ENCODE data around the gene NECTIN3.

NECTIN3 gene

DNA sequence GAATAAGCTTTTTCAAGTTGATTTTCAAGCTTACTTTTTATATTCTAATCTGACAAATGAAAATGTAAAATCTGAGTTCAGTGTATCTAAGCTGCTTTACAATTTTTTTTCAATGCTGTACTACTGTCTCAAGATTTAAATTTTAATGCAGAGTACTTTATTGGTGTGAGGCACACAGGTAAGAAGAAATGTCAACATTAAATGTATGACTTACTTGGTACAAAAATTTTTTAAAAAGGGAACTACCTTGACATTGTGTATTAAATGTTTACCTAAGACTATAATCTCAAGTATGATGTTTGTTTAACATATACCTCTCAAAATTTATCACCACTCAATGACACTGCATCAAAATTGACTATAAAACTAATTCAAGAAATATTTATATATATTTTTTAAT lies 62.7 kb downstream of the NECTIN3 start:
- no peak overlapping the region for H3K4me3 Mint-ChIP-seq
- H3K9me3 Mint-ChIP-seq = no peaks in the 10 kb centered on the region
- no peaks in the 10 kb centered on the region for H3K36me3 Mint-ChIP-seq
- no peaks in the 10 kb centered on the region for H3K4me1 Mint-ChIP-seq
- H3K27ac Mint-ChIP-seq = no peak overlapping the region
- no peak for ATAC-seq
- no peak for DNase-seq (ENCODE audit: low spot score in 2 of 2)

DNA sequence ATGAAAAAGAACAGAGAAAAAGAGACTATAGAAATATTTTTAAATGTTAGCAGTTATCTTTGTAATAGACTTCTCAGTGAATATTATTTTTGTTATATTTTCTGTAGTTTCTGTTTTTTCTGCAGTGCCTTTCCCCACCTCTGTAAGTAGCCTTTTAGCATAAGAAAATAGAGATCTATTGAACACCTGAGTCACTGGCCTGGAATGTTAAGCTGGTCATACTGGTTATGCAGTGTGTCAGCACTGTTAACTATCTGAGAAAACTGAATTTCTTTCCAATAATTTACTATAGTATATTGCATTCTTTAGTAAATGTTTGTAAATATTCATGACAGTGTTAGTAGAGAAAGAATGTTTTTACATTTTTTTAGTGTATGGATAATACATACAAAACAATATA lies 79.8 kb downstream of the NECTIN3 start:
- Mint-ChIP-seq H3K4me1 (no peaks in the 10 kb centered on the region), H3K4me3 (no peak overlapping the region), H3K27ac (no peak overlapping the region), H3K9me3 (no peaks in the 10 kb centered on the region), H3K36me3 (no peaks in the 10 kb centered on the region)
- ATAC-seq = no peak
- no peak for DNase-seq (ENCODE audit: low spot score in 2 of 2)

DNA sequence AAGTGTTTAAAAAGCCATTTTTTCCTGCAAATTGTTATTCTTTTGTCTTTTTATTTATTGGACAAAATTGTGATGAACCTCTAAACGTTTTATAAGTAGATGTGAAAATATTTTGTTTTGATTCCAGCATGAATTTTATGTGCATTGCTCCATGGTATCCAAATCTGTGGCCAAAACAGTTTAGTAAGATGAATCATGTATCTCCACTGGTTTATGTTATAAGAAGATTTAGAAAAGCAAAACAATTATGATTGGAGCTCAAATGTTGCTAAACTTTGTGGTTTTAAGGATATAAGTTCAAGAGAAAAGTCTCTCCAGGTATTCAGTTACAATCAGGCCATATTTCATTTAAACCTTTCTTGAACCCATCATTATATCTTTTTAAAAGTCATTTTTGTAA lies 80.9 kb downstream of the NECTIN3 start:
- no peaks in the 10 kb centered on the region for H3K36me3 Mint-ChIP-seq
- H3K4me1 Mint-ChIP-seq = no peaks in the 10 kb centered on the region
- H3K27ac Mint-ChIP-seq = no peak overlapping the region
- H3K9me3 Mint-ChIP-seq = no peaks in the 10 kb centered on the region
- no peak for ATAC-seq
- no peak for DNase-seq (ENCODE audit: low spot score in 2 of 2)
- no peak overlapping the region for H3K4me3 Mint-ChIP-seq

DNA sequence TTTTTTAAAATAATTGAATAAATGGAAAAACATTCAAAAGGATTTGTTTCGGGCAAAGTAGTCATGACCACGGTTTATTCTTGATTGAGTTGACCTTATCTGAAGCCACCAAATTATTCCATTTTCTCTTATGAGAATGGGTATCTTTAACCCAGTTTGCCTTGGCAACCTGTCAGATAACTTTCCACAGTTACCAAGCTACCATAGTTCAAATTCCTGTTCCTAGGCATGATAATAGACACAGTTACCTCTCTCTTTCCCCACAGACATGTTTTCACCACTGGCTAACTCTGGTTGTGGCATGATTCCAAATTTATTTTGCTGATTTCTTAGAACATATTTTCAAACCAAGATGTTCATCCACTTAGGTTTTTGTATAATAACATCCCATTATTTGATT lies 84.9 kb downstream of the NECTIN3 start:
- no peak overlapping the region for H3K4me3 Mint-ChIP-seq
- no peaks in the 10 kb centered on the region for H3K36me3 Mint-ChIP-seq
- ATAC-seq (no peak), DNase-seq (ENCODE audit: low spot score in 2 of 2) (no peak)
- H3K27ac Mint-ChIP-seq = no peak overlapping the region
- no peaks in the 10 kb centered on the region for H3K9me3 Mint-ChIP-seq
- no peaks in the 10 kb centered on the region for H3K4me1 Mint-ChIP-seq

DNA sequence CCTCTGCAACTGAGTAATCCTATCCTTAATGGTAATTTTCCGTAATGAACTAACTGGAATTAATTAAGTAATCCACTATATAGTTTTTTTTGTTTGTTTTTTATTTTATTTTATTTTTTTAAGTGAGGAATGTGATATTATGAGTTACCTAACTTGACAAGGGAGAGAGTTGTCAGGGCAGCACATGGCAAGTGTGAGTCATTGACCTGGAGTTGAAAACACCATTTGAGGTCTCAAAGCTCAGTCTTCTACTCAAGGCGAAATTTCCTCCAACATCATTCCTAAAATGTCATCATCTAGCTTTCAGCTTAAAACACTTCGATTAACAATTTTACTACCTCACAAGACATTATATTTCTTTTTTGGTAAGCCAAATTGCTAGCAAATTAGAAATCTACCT lies 87.8 kb downstream of the NECTIN3 start:
- no peak overlapping the region for H3K4me3 Mint-ChIP-seq
- no peaks in the 10 kb centered on the region for H3K36me3 Mint-ChIP-seq
- ATAC-seq (no peak), DNase-seq (ENCODE audit: low spot score in 2 of 2) (no peak)
- H3K27ac Mint-ChIP-seq = no peak overlapping the region
- H3K9me3 Mint-ChIP-seq = no peaks in the 10 kb centered on the region
- H3K4me1 Mint-ChIP-seq = no peaks in the 10 kb centered on the region

DNA sequence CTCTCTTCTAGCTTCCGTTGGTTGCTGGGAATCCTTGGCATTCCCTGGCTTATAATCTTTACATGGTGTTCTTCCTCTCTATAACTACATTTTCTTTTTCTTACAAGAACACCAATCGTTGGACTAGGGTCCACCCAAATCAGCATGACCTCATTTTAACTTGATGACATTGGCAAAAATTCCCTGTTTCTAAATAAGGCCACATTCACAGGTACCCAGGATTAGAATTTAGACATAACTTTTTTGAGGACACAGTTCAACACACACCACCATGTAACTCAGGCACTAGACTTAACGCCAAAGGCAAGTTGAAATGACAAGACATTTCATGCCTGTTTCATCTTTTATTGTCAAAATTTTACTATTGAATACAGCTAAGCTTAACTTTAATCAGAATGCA lies 93.0 kb downstream of the NECTIN3 start:
- H3K4me3 Mint-ChIP-seq = no peak overlapping the region
- no peaks in the 10 kb centered on the region for H3K4me1 Mint-ChIP-seq
- ATAC-seq (no peak), DNase-seq (ENCODE audit: low spot score in 2 of 2) (no peak)
- no peak overlapping the region for H3K27ac Mint-ChIP-seq
- H3K9me3 Mint-ChIP-seq = no peaks in the 10 kb centered on the region
- no peaks in the 10 kb centered on the region for H3K36me3 Mint-ChIP-seq

DNA sequence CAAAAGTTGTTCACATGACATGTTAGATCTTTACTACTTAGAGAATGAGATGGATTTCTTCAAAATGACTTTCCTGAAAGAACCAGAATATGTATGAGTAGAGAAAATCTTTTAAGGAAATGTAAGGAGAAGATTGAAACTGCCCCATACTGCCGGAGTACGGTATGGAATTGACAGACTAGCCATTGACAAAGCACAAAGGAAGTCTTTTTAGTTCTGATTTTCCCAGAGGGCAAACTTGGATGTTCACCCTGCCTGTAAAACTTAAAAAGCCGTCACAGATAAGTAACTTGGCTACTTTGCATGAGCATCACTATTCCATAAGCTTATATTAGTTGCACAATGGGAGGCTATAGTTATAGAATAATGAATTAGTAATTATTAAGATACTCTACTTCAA lies 93.8 kb downstream of the NECTIN3 start:
- Mint-ChIP-seq H3K27ac (no peak overlapping the region), H3K9me3 (no peaks in the 10 kb centered on the region), H3K4me3 (no peak overlapping the region), H3K4me1 (no peaks in the 10 kb centered on the region), H3K36me3 (no peaks in the 10 kb centered on the region)
- no peak for ATAC-seq
- DNase-seq (ENCODE audit: low spot score in 2 of 2) = no peak

DNA sequence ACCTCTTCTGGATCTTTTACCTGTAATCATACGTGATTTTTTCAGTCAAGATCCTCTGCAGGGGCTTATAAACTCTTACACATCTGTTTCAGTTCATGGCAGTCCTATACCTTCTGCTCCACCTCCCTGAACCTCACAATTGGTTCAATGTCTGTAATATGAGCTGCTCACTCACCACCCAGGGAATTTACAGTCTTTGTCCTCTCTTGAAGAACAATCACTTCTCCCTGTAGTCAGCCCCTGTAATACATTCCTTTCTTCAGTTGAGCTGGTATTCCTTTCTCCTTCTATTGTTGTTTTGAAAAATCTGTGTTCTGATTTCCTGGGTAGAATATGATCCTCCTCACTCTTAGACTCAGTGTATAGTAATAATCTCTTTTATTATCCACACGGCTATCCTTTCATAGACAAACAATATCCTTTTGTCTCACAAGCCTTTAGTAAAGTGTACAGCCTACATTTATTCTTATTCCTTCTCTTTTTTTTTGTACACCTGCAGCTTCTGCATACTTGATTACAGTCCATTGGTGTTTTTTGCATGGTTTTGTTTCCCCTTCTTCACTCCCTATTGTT lies 101.8 kb downstream of the NECTIN3 start:
- Mint-ChIP-seq H3K27ac (no peak overlapping the region), H3K4me3 (no peak overlapping the region), H3K9me3 (no peaks in the 10 kb centered on the region), H3K36me3 (no peaks in the 10 kb centered on the region), H3K4me1 (no peaks in the 10 kb centered on the region)
- ATAC-seq = no peak
- DNase-seq (ENCODE audit: low spot score in 2 of 2) = no peak

DNA sequence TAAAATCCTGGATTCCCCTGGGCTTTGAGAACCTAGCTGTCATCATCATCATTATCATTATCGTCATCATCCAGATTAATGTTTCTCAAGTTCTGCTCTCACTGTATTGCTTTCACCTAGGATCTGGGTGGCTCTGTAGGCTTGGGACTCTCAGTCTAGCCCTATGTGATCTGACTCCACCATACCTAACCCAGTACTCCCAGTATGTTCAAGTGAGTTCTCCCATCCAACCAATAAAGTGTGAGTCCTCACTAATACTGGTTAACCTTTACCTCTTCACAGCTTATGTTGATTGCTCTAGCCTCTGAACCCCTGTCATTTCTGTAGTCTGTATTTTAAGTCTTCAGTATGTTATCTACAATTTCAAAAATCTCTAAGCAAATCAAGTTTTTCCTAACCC lies 102.3 kb downstream of the NECTIN3 start:
- Mint-ChIP-seq H3K36me3 (no peaks in the 10 kb centered on the region), H3K4me1 (no peaks in the 10 kb centered on the region), H3K4me3 (no peak overlapping the region), H3K9me3 (no peaks in the 10 kb centered on the region), H3K27ac (no peak overlapping the region)
- no peak for DNase-seq (ENCODE audit: low spot score in 2 of 2)
- no peak for ATAC-seq

DNA sequence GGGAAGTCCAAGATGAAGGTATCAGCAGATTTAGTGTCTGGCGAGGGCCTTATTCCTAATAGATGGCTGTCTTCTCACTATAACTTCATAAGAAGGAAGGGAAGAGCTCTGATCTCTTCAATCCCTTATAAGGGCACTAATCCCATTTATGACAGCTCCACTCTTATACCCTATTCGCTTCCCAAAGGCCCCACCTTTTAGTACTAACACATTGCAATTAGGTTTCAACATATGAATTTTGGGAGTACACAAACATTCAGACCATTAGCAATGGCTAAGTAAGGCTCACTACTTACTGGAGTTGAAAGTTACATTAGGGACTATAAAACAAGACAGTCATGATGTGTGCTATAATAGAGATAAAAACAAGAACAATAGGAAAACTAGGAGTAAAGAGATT lies 118.9 kb downstream of the NECTIN3 start:
- no peak overlapping the region for H3K4me3 Mint-ChIP-seq
- H3K27ac Mint-ChIP-seq = no peak overlapping the region
- H3K36me3 Mint-ChIP-seq = no peaks in the 10 kb centered on the region
- DNase-seq (ENCODE audit: low spot score in 2 of 2) = no peak
- no peak for ATAC-seq
- no peaks in the 10 kb centered on the region for H3K4me1 Mint-ChIP-seq
- no peaks in the 10 kb centered on the region for H3K9me3 Mint-ChIP-seq

DNA sequence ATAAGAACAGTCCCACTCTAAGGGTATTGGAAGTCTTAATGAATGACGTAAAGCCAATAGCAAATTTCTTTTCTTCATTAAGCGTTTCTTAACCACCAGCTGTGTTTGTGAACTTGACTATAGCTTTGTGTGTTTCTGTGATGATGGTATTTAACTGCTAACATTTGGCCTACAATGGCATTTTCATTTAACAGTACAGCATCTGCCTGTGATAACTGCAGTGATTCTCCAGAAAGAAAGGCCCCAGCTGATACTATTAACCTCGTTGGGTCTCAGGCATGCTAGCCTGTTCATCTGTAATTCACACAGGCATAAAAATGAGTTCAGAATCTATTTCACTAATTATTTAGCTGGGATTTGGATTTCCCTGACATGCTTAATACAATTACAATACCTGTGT lies 121.9 kb downstream of the NECTIN3 start:
- no peak for ATAC-seq
- H3K36me3 Mint-ChIP-seq = no peaks in the 10 kb centered on the region
- no peak overlapping the region for H3K27ac Mint-ChIP-seq

DNA sequence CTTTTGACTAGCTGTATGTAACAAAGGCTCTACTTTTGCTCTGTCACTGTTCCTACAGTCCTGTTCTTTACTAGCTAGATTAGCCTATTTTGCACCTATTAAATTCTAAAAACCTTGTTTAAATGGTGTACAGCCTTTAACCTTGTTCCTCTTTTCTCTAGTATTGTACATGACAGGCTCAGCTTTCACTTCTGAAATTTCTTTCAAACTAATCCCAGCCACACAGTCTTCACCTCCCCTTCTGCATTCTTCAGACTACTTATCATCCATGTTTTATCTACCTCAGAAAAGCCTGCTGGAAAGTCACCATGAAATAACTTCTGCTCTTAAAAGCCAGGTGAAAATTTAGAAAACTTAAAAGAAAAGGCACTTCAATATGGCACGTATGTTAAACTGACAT lies 122.4 kb downstream of the NECTIN3 start:
- Mint-ChIP-seq H3K4me1 (peaks cover 6% of the 10 kb centered on the region), H3K4me3 (no peak overlapping the region), H3K36me3 (no peaks in the 10 kb centered on the region), H3K9me3 (no peaks in the 10 kb centered on the region), H3K27ac (no peak overlapping the region)
- ATAC-seq (no peak), DNase-seq (ENCODE audit: low spot score in 2 of 2) (no peak)

More for the DNA sequence above, 121.9 kb downstream of the NECTIN3 start:
- peaks cover 6% of the 10 kb centered on the region for H3K4me1 Mint-ChIP-seq
- no peaks in the 10 kb centered on the region for H3K9me3 Mint-ChIP-seq
- no peak for DNase-seq (ENCODE audit: low spot score in 2 of 2)
- no peak overlapping the region for H3K4me3 Mint-ChIP-seq

DNA sequence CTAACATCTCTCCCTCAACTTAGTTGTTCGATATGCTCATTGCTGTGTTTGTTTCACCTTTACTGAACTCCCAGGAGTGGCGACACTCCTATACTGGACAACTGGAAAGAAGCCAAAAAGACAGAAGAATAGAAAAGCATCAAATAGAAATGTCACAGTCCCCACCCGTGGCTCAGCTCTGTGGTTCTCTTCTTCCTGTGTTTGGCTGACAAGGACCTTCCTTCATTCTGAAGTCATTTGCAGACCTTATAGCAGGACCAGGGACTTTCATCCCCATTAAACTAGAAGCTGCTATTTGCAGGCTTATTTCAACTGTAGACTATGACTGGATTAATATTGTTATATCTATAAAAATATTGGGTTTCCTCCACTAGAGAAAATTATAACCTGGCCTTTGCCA lies 125.9 kb downstream of the NECTIN3 start:
- H3K36me3 Mint-ChIP-seq = peaks cover 5% of the 10 kb centered on the region
- no peak overlapping the region for H3K4me3 Mint-ChIP-seq
- ATAC-seq (no peak), DNase-seq (ENCODE audit: low spot score in 2 of 2) (no peak)
- H3K27ac Mint-ChIP-seq = no peak overlapping the region
- peaks cover 6% of the 10 kb centered on the region for H3K4me1 Mint-ChIP-seq
- no peaks in the 10 kb centered on the region for H3K9me3 Mint-ChIP-seq

DNA sequence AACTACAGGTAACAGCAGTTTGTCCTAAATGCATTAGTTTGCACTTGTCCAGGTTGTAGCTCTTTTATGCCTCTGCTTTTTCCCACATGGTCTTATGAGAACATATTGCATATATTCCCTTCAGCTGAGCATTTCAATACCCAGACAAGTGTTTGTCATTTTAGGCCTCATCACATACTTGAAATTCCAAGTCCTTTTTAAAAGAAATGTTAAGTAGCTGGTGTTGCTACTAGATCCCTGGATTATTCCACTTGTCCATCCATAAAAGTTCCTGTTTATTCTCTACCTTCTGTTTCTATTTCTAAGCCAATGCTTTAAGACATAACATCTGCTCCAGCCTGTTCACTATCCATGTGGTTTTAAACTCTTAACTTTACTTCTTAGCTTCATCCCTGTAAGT lies 128.4 kb downstream of the NECTIN3 start:
- no peaks in the 10 kb centered on the region for H3K9me3 Mint-ChIP-seq
- H3K4me1 Mint-ChIP-seq = peaks cover 6% of the 10 kb centered on the region

DNA sequence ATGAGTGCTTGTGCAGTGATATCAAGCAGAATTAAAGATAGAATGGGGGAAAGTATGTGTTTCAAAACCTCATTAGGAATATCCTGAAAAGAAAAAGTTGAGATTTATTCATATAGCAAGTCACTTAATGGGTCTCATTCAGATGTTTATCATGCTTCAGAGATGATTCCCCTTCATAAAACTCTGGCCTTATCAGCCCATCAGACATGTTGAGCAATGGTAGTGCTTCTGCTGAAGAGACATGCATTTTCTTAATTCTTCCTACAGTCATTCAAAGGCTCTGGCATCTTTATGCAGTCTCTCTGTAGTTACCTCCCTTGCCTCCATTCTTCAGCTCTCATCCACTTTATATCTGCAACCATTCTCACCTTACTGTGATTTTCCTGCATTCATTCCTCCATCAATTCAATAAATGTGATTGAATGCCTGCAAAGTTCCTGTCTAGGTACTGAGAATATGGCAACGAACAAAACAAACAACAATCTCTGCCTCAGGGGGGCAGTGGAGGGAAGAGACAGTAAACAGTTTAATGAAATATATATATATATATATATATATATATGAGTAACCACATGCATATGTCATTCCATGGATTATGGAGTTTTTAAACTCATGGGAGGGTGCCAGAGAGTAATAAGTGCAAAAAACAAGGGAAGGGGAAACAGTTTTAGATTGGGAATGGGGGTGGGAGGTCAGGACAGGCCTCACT lies 138.5 kb downstream of the NECTIN3 start:
- no peaks in the 10 kb centered on the region for H3K9me3 Mint-ChIP-seq
- no peaks in the 10 kb centered on the region for H3K36me3 Mint-ChIP-seq
- no peak overlapping the region for H3K4me3 Mint-ChIP-seq
- H3K27ac Mint-ChIP-seq = no peak overlapping the region
- DNase-seq (ENCODE audit: low spot score in 2 of 2) (no peak), ATAC-seq (peak; percentile 60)
- H3K4me1 Mint-ChIP-seq = no peaks in the 10 kb centered on the region

More for the DNA sequence above, 128.4 kb downstream of the NECTIN3 start:
- DNase-seq (ENCODE audit: low spot score in 2 of 2) (no peak), ATAC-seq (no peak)
- peaks cover 5% of the 10 kb centered on the region for H3K36me3 Mint-ChIP-seq
- H3K4me3 Mint-ChIP-seq = no peak overlapping the region
- no peak overlapping the region for H3K27ac Mint-ChIP-seq

DNA sequence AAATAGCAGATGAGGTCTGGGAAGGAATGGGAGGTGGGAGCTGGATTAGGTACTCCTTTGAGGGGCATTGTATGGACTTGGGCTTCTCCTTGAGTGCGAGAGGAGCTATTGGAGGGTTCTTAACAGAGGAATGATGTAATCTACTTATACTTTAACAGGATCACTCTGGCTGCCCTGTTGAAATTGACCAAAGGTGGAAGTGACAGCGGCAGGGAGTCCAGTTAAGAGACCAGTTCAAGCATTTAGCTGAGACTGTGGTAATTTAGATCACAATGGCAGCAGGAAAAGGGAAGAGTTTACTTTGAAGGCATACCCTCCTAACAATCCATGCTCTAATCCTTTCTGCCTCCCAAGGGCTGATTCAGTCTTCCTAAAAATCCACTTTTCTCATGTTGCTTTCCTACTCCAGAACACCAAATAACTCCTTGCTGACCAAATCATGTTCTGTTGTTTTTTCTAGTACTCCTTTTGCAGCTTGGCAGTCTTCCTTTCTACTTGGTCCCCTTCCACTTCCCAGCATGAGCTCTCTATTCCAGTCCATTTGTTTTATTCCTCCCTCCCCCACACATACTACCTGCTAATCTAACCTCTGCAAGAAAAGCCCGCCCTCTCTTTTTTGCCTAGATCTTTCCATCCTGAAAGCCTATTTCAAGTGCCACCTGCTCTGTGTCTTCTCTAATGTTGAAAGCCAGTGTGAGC lies 139.4 kb downstream of the NECTIN3 start:
- DNase-seq (ENCODE audit: low spot score in 2 of 2) = no peak
- H3K27ac Mint-ChIP-seq = no peak overlapping the region

More for the DNA sequence above, 139.4 kb downstream of the NECTIN3 start:
- Mint-ChIP-seq H3K4me3 (no peak overlapping the region), H3K4me1 (no peaks in the 10 kb centered on the region), H3K36me3 (no peaks in the 10 kb centered on the region), H3K9me3 (no peaks in the 10 kb centered on the region)
- ATAC-seq = no peak

Measured in stimulated activated effector memory CD8-positive, alpha-beta T cell treated with anti-CD3 and anti-CD28 coated beads, Interleukin-12 subunit alpha, Interleukin-12 subunit beta, amount 100 ng/mL, for 72 hours (primary cell).